DMS114 treated with DMSO at 0.1 percent for 48 hours (cell line): ENCODE results near the gene DET1.
A peak's percentile ranks its signal among the peaks of the same experiment; 100 is the strongest.
"Not testable (repeated sequence)": the region's sequence is repeated elsewhere in the genome, so short reads cannot be mapped to it uniquely, and the experiment has no call there.

Experiments
- DNase-seq: peaks from one replicate; lab custom pipeline; 2025; ENCODE audit not compliant: unreplicated experiment; lab: John Stamatoyannopoulos, UW

DET1 gene

GRCh38 chr15:88498996-88499395 lies 47.5 kb downstream of the DET1 start:
- DNase-seq, result no peak

GRCh38 chr15:88497109-88497765 lies 49.2 kb downstream of the DET1 start:
- no peak for DNase-seq

GRCh38 chr15:88493844-88494243 lies 52.6 kb downstream of the DET1 start:
- no peak for DNase-seq

- no peak for DNase-seq
Measured at GRCh38 chr15:88491158-88491557, 55.3 kb downstream of the DET1 start.

- no peak for DNase-seq
Measured at GRCh38 chr15:88490036-88490435, 56.4 kb downstream of the DET1 start.

GRCh38 chr15:88489321-88489720 lies 57.2 kb downstream of the DET1 start:
- no peak for DNase-seq

- no peak for DNase-seq
Measured at GRCh38 chr15:88487796-88488523, 58.5 kb downstream of the DET1 start.

GRCh38 chr15:88487178-88487795 lies 59.2 kb downstream of the DET1 start:
- DNase-seq, result no peak

GRCh38 chr15:88484682-88485331 lies 61.7 kb downstream of the DET1 start:
- DNase-seq, result no peak

- no peak for DNase-seq
Measured at GRCh38 chr15:88482263-88482662, 64.2 kb downstream of the DET1 start.

GRCh38 chr15:88480981-88481380 lies 65.5 kb downstream of the DET1 start:
- DNase-seq, result no peak

- DNase-seq, result peak; percentile 33
Measured at GRCh38 chr15:88479169-88479568, 67.3 kb downstream of the DET1 start.

GRCh38 chr15:88477904-88478303 lies 68.6 kb downstream of the DET1 start:
- DNase-seq, result no peak

GRCh38 chr15:88477126-88477525 lies 69.4 kb downstream of the DET1 start:
- DNase-seq, result no peak

- DNase-seq, result peak; percentile 22
Measured at GRCh38 chr15:88476635-88477060, 69.8 kb downstream of the DET1 start.

- DNase-seq, result not testable (repeated sequence)
Measured at GRCh38 chr15:88473661-88474293, 72.7 kb downstream of the DET1 start.

GRCh38 chr15:88472225-88472624 lies 74.3 kb downstream of the DET1 start:
- DNase-seq, result no peak

GRCh38 chr15:88470625-88471372 lies 75.7 kb downstream of the DET1 start:
- DNase-seq, result no peak

- no peak for DNase-seq
Measured at GRCh38 chr15:88469321-88469720, 77.2 kb downstream of the DET1 start.

GRCh38 chr15:88468721-88469120 lies 77.8 kb downstream of the DET1 start:
- DNase-seq, result not testable (repeated sequence)
